CD4-positive, alpha-beta T cell treated with Interferon gamma for 1 hour (primary cell): ENCODE results near the gene SRGN.
"Not testable (repeated sequence)": the region's sequence is repeated elsewhere in the genome, so short reads cannot be mapped to it uniquely, and the experiment has no call there.

ENCODE experiments used
- DNase-seq: peaks from one replicate; pipeline ENCODE4 v3.0.0-alpha.2; 2020

SRGN gene

DNA sequence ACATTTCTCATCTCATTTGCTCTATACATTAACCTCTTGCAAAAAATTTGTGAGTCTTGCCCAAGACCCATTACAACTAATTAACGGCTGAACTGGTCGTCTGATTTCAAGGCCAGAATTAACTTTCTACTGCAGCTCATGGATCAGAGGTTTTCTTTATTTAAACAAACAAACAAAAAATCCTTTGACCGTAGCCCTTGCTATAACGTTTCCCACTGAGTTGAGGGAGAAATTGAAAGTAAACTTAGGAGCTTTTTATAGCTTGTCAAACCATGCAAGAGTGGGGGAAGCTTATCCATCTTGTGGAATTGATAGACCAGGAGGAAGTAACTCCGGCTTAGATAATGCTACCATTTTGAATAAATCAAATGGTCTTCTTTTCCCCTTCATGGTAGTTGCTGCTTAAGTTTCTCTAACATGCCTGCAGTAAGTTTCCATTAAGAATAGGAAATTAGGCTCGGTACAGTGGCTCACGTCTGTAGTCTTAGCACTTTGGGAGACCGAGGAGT lies 3.3 kb downstream of the SRGN start:
- no peak for DNase-seq

DNA sequence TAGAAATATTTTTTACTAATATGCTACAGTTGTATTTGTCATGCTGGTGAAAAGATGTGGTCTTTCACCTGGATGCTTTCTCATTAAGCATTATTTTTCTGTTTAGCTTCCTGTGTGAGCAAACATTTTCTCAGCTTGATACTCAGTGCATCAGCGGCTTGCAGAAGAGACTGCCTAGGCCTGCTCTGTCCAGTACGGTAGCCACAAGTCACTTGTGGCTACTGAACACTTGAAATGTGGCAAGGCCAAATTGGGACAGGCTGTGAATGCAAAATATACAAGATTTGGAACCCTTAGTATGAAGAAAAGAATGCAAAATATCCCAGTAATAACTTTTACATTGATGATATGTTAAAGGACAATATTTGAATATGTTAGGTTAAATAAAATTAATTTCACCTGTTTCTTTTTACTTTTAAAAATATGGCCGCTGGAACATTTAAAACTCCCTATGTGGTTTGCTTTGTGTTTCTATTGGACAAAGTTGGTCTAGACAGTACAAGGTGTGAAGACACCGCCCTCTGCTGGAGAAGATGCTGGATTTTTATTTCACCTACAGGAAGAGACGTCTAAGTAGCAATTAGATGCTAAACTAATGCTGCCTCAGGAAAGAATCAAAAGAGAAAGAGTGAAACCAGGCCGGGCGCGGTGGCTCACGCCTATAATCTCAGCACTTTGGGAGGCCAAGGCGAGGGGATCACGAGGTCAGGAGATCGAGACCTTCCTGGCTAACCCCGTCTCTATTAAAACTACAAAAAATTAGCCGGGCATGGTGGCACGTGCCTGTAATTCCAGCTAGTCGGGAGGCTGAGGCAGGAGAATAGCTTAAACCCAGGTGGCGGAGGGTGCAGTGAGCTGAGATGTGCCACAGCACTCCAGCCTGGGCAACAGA lies 5.3 kb downstream of the SRGN start:
- DNase-seq: peak; percentile 76

DNA sequence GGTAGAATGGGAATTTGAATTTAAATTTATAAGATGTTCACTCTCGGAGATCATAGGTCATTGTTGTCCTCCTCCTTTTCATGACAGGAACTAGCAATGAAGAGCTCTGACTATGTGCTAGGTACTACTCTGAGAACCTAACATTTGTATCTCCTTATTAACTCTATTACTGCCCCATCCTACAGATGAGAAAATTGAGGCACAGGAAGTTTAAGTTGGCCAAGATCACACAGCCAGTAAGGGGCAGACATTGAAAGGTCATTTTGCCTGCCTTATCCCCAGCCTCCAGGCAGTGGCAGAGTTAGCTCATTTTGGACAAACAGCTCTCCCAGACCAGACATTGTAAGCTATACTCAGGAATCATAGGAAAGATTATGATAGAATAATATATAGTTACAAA lies 6.0 kb downstream of the SRGN start:
- DNase-seq: no peak

DNA sequence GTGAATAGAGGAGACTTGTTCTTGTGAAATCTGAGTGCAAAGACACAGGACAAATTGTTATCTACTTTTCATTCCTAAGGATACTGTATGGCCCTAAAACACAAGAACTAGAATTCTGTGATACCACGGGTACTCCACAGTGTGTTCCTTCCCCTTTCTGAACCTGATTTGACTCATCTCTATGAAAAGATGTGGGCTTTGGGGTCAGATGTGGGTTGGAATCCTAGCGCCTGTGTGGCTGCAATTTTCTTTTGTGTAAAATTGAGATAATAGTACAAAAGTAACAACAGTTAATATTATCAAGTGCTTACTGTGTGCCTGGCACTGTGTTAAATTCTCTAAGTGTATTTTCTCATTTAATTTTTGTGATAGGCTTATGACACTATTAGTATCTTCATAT lies 8.1 kb downstream of the SRGN start:
- DNase-seq: no peak

DNA sequence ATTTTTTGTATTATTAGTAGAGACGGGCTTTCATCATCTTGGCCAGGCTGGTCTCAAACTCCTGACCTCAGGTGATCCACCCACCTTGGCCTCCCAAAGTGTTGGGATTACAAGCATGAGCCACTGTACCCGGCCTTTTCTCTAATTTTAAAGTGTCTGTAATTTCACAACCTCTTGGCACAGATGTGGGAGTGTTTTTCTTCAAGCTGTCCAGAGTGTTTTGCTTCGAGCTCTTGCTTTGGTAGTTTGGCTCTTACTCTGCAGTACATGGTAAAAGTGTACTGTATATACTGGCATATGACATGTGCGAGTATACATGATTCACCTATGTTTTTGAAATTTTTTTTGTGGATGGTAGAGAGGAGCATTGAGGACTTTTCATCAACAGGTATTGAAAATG lies 9.8 kb downstream of the SRGN start:
- no peak for DNase-seq

DNA sequence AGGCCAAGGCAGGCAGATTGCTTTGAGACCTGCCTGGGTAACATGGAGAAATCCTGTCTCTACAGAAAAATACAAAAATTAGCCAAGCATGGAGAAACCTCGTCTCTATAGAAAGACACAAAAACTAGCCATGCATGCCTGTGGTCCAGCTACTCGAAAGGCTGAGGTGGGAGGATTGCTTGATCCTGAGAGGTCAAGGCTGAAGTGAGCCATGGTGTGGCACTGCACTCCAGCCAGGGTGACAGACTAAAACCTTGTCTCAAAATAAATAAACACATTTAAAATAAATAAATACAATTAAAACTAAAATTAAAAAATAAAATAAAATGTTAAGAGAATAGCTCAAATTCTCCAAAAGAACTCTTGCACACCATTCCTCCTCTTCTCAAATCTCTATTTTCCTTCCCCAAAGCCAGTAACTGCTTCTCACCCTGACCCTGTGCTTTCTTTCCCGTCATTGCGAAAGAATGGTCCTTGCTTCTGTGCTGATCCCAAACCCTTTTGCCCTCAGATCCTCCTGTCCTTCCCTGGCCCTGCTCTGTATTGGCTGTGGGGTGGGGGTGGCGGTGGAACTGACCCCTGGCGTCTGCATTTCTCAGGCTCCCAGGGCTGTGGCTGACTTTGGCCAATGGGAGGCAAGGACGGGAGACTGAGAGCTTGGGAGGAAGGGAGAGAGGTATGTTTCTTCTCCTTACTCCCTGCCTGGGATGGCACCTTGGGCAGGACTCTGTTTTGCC lies 12.4 kb downstream of the SRGN start:
- DNase-seq: no peak

GRCh38 chr10:69101451-69102095 lies 13.7 kb downstream of the SRGN start:
- no peak for DNase-seq

DNA sequence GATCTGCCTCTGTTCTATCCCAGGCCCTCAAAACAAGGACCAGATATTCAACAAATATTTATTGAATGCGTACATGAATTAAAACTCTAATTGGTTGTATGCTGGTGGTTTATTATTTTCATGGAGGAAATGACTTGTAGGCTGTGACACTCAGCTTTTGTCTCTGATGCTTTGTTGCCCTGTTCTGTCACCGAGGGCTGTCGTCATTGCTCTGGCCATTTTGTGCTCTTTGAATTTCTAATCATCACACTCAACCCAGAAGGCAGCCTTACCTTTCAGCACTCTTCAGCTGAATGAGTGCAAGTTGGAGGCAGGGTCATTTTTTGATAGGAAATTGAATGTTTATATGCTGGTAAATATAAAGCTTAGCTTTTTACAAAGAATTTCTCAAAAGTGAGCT lies 14.5 kb downstream of the SRGN start:
- no peak for DNase-seq

DNA sequence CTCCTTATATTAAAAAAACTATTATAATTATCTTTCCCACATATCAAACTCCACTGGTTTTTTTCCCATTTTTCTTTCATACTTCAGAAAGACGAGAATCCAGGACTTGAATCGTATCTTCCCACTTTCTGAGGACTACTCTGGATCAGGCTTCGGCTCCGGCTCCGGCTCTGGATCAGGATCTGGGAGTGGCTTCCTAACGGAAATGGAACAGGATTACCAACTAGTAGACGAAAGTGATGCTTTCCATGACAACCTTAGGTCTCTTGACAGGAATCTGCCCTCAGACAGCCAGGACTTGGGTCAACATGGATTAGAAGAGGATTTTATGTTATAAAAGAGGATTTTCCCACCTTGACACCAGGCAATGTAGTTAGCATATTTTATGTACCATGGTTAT lies 15.9 kb downstream of the SRGN start:
- no peak for DNase-seq

DNA sequence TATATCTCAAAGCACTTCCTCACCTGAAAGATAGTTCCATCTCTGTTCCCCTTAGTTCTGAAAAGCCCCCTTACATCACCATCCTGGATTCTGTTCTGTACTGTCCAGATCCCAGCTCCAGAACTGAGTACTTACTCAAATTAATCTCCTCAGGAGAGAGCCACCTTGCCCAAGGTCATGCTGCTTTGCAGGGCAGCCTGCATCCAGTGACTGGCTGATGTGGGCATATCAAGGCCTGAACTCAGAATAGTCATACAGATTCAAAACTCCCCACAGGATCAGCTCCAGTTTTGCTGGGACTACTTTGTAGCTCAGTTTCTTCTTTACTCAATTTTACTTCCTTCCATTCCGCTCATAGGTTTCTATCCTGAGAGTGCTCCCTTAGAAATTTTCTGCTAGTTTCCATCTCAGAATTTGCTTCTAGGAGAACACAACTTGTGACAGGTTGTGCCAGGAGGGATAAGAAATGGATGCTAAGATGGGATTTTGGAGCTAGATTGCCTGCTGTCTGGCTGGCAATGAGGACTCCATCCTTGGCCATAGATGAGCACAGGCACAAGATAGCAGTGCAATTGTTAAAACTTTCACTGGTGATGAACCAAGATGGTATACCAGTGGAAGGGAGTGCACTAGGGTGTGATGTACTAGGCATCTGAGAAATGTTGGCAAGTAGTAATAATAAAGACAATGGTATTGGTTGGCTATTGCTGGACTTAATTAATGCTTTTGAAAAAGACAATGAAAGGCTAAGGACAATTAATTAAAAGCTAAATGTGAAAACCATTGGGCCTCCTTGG lies 17.3 kb downstream of the SRGN start:
- no peak for DNase-seq

- no peak for DNase-seq
Observed at GRCh38 chr10:69107176-69107490, 19.2 kb downstream of the SRGN start.

DNA sequence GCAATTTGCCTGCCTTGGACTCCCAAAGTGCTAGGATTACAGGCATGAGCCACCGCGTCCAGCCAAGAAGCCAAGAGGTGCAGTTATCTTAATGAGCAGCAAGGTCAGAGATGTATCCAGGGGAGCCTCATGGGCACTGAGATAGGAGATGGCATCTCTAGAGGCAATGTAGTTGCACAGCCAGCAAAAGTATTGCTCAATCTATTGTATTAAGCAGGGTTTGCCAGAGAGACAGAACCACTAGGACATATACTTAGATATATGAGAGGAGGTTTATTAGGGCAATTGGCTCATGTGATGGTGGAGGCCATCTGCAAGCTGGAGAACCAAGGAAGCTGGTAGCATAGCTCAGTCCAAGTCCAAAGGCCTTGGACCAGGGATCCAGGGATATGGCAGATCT lies 19.8 kb downstream of the SRGN start:
- no peak for DNase-seq

DNA sequence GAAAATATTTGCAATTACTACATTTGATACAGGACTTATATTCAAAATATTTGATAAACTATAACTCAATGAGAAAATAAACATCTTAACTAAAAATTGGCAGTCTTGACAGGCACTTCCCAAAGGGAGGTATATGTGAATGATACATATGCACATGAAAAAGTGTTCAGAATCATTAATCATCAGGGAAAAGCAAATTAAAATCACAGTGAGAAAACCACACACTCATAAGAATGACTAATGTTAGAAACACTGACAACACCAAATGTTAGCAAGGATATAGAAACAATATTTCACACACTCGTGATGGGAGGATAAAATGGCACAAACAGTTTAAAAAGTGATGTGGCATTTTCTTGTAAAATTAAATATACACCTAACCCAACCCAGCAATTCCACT lies 32.0 kb downstream of the SRGN start:
- DNase-seq: no peak

DNA sequence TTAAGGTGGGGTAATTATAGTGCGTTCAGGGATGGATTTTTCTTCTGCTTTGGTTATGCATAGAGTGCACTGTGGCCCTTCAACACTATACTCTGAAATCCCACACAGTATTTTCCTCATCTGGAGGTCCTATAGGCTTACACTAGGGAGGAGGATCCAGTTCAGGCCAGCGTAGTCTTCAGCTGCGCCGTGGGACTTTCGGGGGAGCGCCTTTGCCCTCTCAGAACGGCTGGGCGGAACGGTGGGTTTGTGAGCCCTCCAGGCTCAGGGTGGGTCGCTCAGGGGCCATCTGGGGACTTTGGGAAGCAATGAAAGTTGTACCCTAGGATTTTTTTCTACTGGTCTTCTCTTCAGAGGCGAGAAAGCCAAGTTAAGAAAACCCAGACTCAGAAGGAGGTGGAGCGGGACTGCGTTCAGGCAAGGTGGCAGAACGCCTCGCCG lies 35.4 kb downstream of the SRGN start:
- no peak for DNase-seq

DNA sequence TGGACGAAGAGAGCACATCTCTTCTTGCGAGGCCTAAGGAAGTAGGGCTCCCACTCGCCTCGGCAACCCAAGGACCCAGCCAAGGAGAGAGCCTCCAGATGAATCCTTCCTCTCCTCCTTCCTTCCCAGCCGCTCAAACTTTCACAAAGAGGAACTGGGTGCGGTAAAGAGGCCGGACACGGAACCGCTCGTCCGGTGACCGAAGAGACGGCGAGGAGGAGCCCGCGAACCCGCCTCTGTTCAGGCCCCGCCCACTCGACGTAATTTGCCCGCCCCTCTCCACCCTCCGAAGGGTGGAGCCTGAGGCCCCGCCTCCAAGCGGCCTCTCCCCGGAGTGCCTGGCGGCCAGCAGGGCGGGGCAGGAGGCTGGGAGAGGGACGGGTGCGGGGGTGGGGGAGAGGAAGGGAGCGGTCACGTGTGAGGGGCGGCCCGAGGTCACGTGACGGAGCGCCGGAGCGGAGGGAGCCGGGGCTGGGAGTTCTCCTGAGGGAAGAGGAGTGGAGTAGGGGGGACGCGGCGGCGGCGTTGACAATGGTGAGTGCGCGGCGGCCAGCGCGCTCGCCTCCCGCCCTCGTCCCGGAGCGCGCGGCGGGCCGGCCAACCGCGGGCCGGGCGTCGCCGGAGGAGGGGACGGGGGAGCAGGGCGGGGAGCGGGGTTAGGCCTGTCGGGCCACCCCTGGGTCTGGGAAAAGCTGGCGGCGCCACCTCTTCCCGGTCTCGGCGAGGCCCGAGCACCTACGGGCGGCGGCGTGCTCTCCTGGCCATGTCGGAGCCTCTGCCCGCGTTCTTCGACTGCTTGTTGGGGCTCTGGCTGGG lies 36.1 kb downstream of the SRGN start, which contains the start of gene VPS26A:
Gene VPS26A, plus strand, starts transcription at position 432 of the 816 bp plus-strand sequence. Its CDS starts 100 bp downstream, at position 532.
- DNase-seq: peak; percentile 97

GRCh38 chr10:69124563-69125268 lies 36.8 kb downstream of the SRGN start:
- DNase-seq: peak; percentile 70

DNA sequence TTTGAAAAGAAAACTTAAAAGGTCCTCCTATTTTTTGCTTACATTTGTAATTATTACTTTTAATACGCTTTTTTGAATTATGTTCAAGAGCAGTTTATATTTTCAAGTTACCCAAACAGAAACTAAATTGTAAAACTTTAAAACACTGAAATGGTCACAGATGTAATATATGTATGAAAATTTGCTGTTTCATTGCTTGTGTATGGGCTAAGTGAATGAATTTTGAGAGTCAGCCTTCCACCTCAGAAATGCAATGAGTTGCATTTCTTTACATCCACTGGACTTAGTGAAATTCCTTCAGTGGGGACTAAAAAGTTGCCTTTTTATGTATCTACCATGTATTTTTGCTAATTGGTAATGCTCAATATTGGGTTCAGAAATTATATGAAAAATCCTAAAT lies 37.7 kb downstream of the SRGN start:
- no peak for DNase-seq

- no peak for DNase-seq
Observed at GRCh38 chr10:69130251-69130650, 42.3 kb downstream of the SRGN start.

DNA sequence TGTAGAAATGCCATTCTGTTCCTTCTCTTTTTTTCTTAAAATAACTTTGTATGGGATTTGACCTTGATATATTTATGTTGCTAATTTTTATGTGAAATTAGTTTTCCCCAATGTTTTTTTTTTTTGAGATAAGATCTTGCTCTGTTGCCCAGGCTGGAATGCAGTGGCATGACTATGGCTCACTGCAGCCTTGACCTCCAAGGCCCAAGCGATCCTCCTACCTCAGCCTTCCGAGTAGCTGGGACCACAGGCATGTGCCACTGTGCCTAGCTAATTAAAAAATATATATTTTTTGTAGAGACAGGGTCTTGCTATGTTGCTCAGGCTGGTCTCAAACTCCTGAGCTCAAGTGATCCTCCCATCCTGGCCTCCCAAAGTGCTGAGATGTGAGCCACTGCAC lies 52.1 kb downstream of the SRGN start:
- DNase-seq: no peak

DNA sequence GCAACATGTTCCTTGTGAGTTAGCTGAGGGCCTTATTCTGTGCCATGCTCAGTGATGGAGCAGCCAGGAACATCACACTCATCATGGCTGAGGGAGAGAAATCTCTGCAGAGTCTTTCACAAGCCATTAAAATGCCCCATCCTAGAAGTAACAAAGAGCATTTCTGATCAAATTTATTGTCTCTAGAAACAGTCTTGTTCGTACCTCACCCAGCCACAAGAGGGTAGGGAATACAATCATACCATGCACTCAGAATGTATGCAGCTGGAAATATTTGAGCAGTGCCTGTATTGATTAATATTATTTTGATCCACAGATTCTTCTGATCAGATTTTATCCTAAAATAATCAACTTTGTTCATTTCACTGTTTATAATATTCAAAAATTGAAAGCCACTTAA lies 53.4 kb downstream of the SRGN start:
- no peak for DNase-seq

- DNase-seq: not testable (repeated sequence)
Observed at GRCh38 chr10:69142074-69142473, 54.2 kb downstream of the SRGN start.
